ENCODE measurements around the gene TOLLIP. TPM values are rescaled to one million over a fixed set of nuclear protein-coding genes. Genes with fewer than 3 reads are reported as not detected.
A peak's percentile ranks its signal among the peaks of the same experiment; 100 is the strongest.

TOLLIP gene
- total RNA-seq, 2 experiments from 2014 or later: 19.9 to 21.7 TPM

GRCh38 chr11:1260023-1260501 lies 49.4 kb downstream of the TOLLIP start:
- peaks cover 2% of the 10 kb centered on the region for H3K36me3 Mint-ChIP-seq (ENCODE audit: low read depth)
- CTCF ChIA-PET: no interaction called here
- no peaks in the 10 kb centered on the region for H3K27me3 Mint-ChIP-seq (ENCODE audit: low read depth)
- H3K9me3 Mint-ChIP-seq: peaks cover 4% of the 10 kb centered on the region
- DNase-seq: peak; percentile 56
- peaks cover 16% of the 10 kb centered on the region for H3K4me1 Mint-ChIP-seq (ENCODE audit: low read depth)
- intact Hi-C loops (cut with micrococcal nuclease): loop anchor here (5.0 kb wide), 1 partner anchor 77 kb away; no protein-coding TSS in a partner anchor
- no peak overlapping the region for H3K27ac Mint-ChIP-seq
- H3K4me3 Mint-ChIP-seq: no peak overlapping the region

DNA sequence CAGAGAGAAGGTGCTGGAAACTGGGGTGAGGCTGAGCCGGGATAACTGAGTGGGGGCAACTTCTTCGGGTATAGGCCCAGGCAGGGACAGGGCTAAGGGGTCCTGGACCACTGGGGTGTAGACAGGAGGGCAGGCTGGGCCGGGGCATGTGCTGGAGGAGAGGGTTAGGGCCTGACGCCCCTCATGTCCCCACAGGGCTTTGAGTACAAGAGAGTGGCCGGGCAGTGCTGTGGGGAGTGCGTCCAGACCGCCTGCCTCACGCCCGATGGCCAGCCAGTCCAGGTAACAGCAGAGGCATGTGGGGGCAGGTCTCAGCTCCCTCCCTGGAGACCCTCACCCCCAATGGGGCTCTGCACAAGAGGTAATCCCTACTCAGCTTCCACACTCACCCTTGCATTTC lies 49.9 kb downstream of the TOLLIP start:
- no peak overlapping the region for H3K27ac Mint-ChIP-seq
- no peak overlapping the region for H3K4me3 Mint-ChIP-seq
- H3K4me1 Mint-ChIP-seq (ENCODE audit: low read depth): peaks cover 14% of the 10 kb centered on the region
- intact Hi-C loops (cut with micrococcal nuclease): no loop called here
- peaks cover 1% of the 10 kb centered on the region for H3K36me3 Mint-ChIP-seq (ENCODE audit: low read depth)
- peaks cover 3% of the 10 kb centered on the region for H3K9me3 Mint-ChIP-seq
- no peak for DNase-seq
- no peaks in the 10 kb centered on the region for H3K27me3 Mint-ChIP-seq (ENCODE audit: low read depth)
- CTCF ChIA-PET: no interaction called here

DNA sequence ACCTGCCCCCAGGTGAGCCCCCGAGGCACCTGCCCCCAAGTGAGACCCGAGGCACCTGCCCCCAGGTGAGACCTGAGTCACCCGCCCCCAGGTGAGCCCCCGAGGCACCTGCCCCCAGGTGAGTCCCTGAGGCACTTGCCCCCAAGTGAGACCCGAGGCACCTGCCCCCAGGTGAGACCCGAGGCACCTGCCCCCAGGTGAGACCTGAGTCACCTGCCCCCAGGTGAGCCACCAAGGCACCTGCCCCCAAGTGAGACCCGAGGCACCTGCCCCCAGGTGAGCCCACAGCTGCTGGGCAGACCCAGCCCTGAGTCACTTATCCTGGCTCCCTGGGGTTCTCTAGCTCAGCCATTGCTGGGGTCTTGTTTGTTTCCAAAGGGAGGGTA lies 50.4 kb downstream of the TOLLIP start:
- DNase-seq: no peak
- Mint-ChIP-seq H3K4me3 (no peak overlapping the region), H3K27me3 (ENCODE audit: low read depth) (no peaks in the 10 kb centered on the region), H3K36me3 (ENCODE audit: low read depth) (no peaks in the 10 kb centered on the region), H3K4me1 (ENCODE audit: low read depth) (peaks cover 9% of the 10 kb centered on the region), H3K9me3 (no peaks in the 10 kb centered on the region), H3K27ac (no peak overlapping the region)
- CTCF ChIA-PET: no interaction called here
- intact Hi-C loops (cut with micrococcal nuclease): no loop called here

DNA sequence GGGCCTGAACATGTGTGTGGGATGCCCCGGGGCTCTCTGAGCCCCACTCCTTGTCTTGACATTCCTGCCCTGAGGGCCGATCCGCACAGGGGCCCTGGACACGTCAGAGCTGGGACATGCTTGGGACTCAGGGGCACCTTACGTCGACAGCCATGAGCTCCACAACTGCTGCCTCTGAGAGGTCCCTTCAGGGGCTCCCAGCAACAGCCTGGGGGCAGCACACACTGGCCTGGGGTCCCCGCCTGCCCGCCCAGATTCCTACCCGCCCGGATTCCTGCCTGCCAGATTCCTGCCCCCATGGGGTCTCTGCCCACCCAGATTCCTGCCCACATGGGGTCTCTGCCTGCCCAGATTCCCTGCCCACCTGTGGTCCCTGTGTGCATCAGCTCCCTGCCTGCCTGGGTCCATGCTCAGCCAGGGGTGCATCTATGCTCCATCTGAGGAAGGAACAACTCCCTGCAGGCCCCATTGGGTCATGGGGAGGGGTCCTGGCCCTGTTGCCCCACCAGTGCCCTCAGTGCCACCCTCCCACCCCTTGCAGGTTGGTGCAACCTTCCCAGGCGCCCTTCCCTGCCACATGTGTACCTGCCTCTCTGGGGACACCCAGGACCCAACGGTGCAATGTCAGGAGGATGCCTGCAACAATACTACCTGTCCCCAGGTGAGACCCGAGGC lies 50.9 kb downstream of the TOLLIP start:
- H3K4me3 Mint-ChIP-seq: no peak overlapping the region
- no peak for DNase-seq
- peaks cover 8% of the 10 kb centered on the region for H3K4me1 Mint-ChIP-seq (ENCODE audit: low read depth)
- no peaks in the 10 kb centered on the region for H3K27me3 Mint-ChIP-seq (ENCODE audit: low read depth)
- H3K9me3 Mint-ChIP-seq: no peaks in the 10 kb centered on the region
- intact Hi-C loops (cut with micrococcal nuclease): no loop called here
- CTCF ChIA-PET: no interaction called here
- H3K27ac Mint-ChIP-seq: no peak overlapping the region
- no peaks in the 10 kb centered on the region for H3K36me3 Mint-ChIP-seq (ENCODE audit: low read depth)

- Mint-ChIP-seq H3K27ac (no peak overlapping the region), H3K9me3 (no peaks in the 10 kb centered on the region), H3K4me3 (no peak overlapping the region), H3K27me3 (ENCODE audit: low read depth) (no peaks in the 10 kb centered on the region), H3K4me1 (ENCODE audit: low read depth) (peaks cover 5% of the 10 kb centered on the region), H3K36me3 (ENCODE audit: low read depth) (no peaks in the 10 kb centered on the region)
- CTCF ChIA-PET: no interaction called here
- intact Hi-C loops (cut with micrococcal nuclease): no loop called here
- no peak for DNase-seq
These were observed 51.5 kb downstream of the TOLLIP start for GRCh38 chr11:1257916-1258315.

DNA sequence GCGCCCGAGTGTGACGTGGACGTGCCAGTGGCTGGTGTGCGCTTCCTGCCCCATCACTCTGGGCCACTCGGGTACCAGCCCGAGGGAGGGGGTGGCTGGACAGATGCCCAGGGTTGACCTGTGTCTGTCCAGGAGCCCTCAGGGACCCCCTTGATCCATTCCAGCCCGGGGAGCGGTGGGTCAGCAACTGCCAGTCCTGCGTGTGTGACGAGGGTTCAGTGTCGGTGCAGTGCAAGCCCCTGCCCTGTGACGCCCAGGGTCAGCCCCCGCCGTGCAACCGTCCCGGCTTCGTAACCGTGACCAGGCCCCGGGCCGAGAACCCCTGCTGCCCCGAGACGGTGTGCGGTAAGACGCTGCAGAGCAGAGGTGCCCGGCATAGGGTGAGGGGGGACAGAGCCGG lies 52.1 kb downstream of the TOLLIP start:
- no peak overlapping the region for H3K4me3 Mint-ChIP-seq
- no peak overlapping the region for H3K27ac Mint-ChIP-seq
- CTCF ChIA-PET: no interaction called here
- no peaks in the 10 kb centered on the region for H3K27me3 Mint-ChIP-seq (ENCODE audit: low read depth)
- intact Hi-C loops (cut with micrococcal nuclease): no loop called here
- peaks cover 2% of the 10 kb centered on the region for H3K4me1 Mint-ChIP-seq (ENCODE audit: low read depth)
- H3K9me3 Mint-ChIP-seq: no peaks in the 10 kb centered on the region
- no peaks in the 10 kb centered on the region for H3K36me3 Mint-ChIP-seq (ENCODE audit: low read depth)
- no peak for DNase-seq

GRCh38 chr11:1256257-1257045 lies 53.0 kb downstream of the TOLLIP start:
- H3K4me3 Mint-ChIP-seq: no peak overlapping the region
- no peaks in the 10 kb centered on the region for H3K9me3 Mint-ChIP-seq
- H3K27ac Mint-ChIP-seq: no peak overlapping the region
- no peak for DNase-seq
- no peaks in the 10 kb centered on the region for H3K4me1 Mint-ChIP-seq (ENCODE audit: low read depth)
- CTCF ChIA-PET: no interaction called here
- no peaks in the 10 kb centered on the region for H3K27me3 Mint-ChIP-seq (ENCODE audit: low read depth)
- H3K36me3 Mint-ChIP-seq (ENCODE audit: low read depth): no peaks in the 10 kb centered on the region
- intact Hi-C loops (cut with micrococcal nuclease): no loop called here

DNA sequence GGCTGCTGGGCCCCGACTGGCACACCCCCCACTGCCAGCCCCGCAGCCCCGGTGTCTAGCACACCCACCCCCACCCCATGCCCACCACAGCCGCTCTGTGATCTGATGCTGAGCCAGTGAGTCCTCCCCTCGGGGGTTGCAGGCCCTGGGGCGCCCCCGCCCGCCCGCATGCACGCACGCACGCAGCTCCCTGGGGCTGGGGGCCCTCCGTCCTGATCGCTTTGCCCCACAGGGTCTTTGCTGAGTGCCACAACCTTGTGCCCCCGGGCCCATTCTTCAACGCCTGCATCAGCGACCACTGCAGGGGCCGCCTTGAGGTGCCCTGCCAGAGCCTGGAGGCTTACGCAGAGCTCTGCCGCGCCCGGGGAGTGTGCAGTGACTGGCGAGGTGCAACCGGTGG lies 54.3 kb downstream of the TOLLIP start:
- no peaks in the 10 kb centered on the region for H3K9me3 Mint-ChIP-seq
- CTCF ChIA-PET: no interaction called here
- H3K27ac Mint-ChIP-seq: no peak overlapping the region
- H3K36me3 Mint-ChIP-seq (ENCODE audit: low read depth): no peaks in the 10 kb centered on the region
- no peaks in the 10 kb centered on the region for H3K4me1 Mint-ChIP-seq (ENCODE audit: low read depth)
- DNase-seq: no peak
- no peaks in the 10 kb centered on the region for H3K27me3 Mint-ChIP-seq (ENCODE audit: low read depth)
- no peak overlapping the region for H3K4me3 Mint-ChIP-seq
- intact Hi-C loops (cut with micrococcal nuclease): no loop called here

DNA sequence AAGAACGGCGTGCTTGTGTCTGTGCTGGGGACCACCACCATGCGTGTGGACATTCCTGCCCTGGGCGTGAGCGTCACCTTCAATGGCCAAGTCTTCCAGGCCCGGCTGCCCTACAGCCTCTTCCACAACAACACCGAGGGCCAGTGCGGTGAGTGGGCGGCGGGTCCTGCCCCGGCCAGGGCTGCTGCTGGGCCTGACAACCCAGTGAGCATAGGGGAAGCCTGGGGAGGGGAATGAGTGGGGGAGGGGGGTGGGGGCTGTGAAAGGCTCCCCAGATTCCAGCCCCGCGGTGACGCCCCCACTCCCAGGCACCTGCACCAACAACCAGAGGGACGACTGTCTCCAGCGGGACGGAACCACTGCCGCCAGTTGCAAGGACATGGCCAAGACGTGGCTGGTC lies 54.7 kb downstream of the TOLLIP start:
- Mint-ChIP-seq H3K9me3 (no peaks in the 10 kb centered on the region), H3K27me3 (ENCODE audit: low read depth) (no peaks in the 10 kb centered on the region), H3K36me3 (ENCODE audit: low read depth) (no peaks in the 10 kb centered on the region), H3K4me1 (ENCODE audit: low read depth) (no peaks in the 10 kb centered on the region), H3K27ac (no peak overlapping the region), H3K4me3 (no peak overlapping the region)
- CTCF ChIA-PET: no interaction called here
- intact Hi-C loops (cut with micrococcal nuclease): no loop called here
- no peak for DNase-seq

GRCh38 chr11:1254086-1254648 lies 55.3 kb downstream of the TOLLIP start:
- Mint-ChIP-seq H3K4me1 (ENCODE audit: low read depth) (no peaks in the 10 kb centered on the region), H3K27ac (no peak overlapping the region), H3K36me3 (ENCODE audit: low read depth) (no peaks in the 10 kb centered on the region), H3K9me3 (no peaks in the 10 kb centered on the region), H3K27me3 (ENCODE audit: low read depth) (no peaks in the 10 kb centered on the region), H3K4me3 (no peak overlapping the region)
- CTCF ChIA-PET: no interaction called here
- DNase-seq: no peak
- intact Hi-C loops (cut with micrococcal nuclease): no loop called here

GRCh38 chr11:1253103-1253485 lies 56.3 kb downstream of the TOLLIP start:
- intact Hi-C loops (cut with micrococcal nuclease): no loop called here
- Mint-ChIP-seq H3K27ac (no peak overlapping the region), H3K9me3 (no peaks in the 10 kb centered on the region), H3K4me3 (no peak overlapping the region), H3K4me1 (ENCODE audit: low read depth) (no peaks in the 10 kb centered on the region), H3K36me3 (ENCODE audit: low read depth) (no peaks in the 10 kb centered on the region), H3K27me3 (ENCODE audit: low read depth) (no peaks in the 10 kb centered on the region)
- DNase-seq: no peak
- CTCF ChIA-PET: no interaction called here

- Mint-ChIP-seq H3K9me3 (no peaks in the 10 kb centered on the region), H3K27me3 (ENCODE audit: low read depth) (no peaks in the 10 kb centered on the region), H3K4me3 (no peak overlapping the region), H3K36me3 (ENCODE audit: low read depth) (no peaks in the 10 kb centered on the region), H3K4me1 (ENCODE audit: low read depth) (no peaks in the 10 kb centered on the region), H3K27ac (no peak overlapping the region)
- intact Hi-C loops (cut with micrococcal nuclease): no loop called here
- CTCF ChIA-PET: no interaction called here
- no peak for DNase-seq
These were observed 56.9 kb downstream of the TOLLIP start for GRCh38 chr11:1252371-1253102.
